ENCODE results near the gene SPACA1.

SPACA1 gene

GRCh38 chr6:88044530-88044929 lies 3.1 kb upstream of the SPACA1 start:
- H3K36me3 ChIP-seq (ENCODE audit: insufficient read depth, low read length): no peaks in the 10 kb centered on the region
- H3K27me3 ChIP-seq (ENCODE audit: control insufficient read depth, insufficient read depth, low read length): no peaks in the 10 kb centered on the region
- H3K4me2 ChIP-seq (ENCODE audit: low read length): no peak overlapping the region
- H3K4me1 ChIP-seq (ENCODE audit: control insufficient read depth, insufficient read depth, low read length): no peaks in the 10 kb centered on the region
- H3K9me3 ChIP-seq (replicated peaks; ENCODE audit: low read length): no peaks in the 10 kb centered on the region
- no peak overlapping the region for H3K4me3 ChIP-seq (ENCODE audit: low read length)
- no peak overlapping the region for H3K9ac ChIP-seq (ENCODE audit: low read depth, low read length)

- Histone ChIP-seq H3K27me3 (ENCODE audit: control insufficient read depth, insufficient read depth, low read length) (no peaks in the 10 kb centered on the region), H3K9me3 (replicated peaks; ENCODE audit: low read length) (no peaks in the 10 kb centered on the region), H3K4me1 (ENCODE audit: control insufficient read depth, insufficient read depth, low read length) (no peaks in the 10 kb centered on the region), H3K9ac (ENCODE audit: low read depth, low read length) (no peak overlapping the region), H3K36me3 (ENCODE audit: insufficient read depth, low read length) (no peaks in the 10 kb centered on the region), H3K4me2 (ENCODE audit: low read length) (no peak overlapping the region), H3K4me3 (ENCODE audit: low read length) (no peak overlapping the region)
Observed at GRCh38 chr6:88045521-88046136, 2.0 kb upstream of the SPACA1 start.

GRCh38 chr6:88048578-88048977 lies 937 bp downstream of the SPACA1 start:
- Histone ChIP-seq H3K9me3 (replicated peaks; ENCODE audit: low read length) (no peaks in the 10 kb centered on the region), H3K4me2 (ENCODE audit: low read length) (no peak overlapping the region), H3K4me3 (ENCODE audit: low read length) (no peak overlapping the region), H3K27me3 (ENCODE audit: control insufficient read depth, insufficient read depth, low read length) (no peaks in the 10 kb centered on the region), H3K36me3 (ENCODE audit: insufficient read depth, low read length) (no peaks in the 10 kb centered on the region), H3K9ac (ENCODE audit: low read depth, low read length) (no peak overlapping the region), H3K4me1 (ENCODE audit: control insufficient read depth, insufficient read depth, low read length) (no peaks in the 10 kb centered on the region)

GRCh38 chr6:88050140-88050818 lies 2.6 kb downstream of the SPACA1 start:
- Histone ChIP-seq H3K27me3 (ENCODE audit: control insufficient read depth, insufficient read depth, low read length) (no peaks in the 10 kb centered on the region), H3K36me3 (ENCODE audit: insufficient read depth, low read length) (no peaks in the 10 kb centered on the region), H3K9ac (ENCODE audit: low read depth, low read length) (no peak overlapping the region), H3K9me3 (replicated peaks; ENCODE audit: low read length) (no peaks in the 10 kb centered on the region), H3K4me3 (ENCODE audit: low read length) (no peak overlapping the region), H3K4me2 (ENCODE audit: low read length) (no peak overlapping the region), H3K4me1 (ENCODE audit: control insufficient read depth, insufficient read depth, low read length) (no peaks in the 10 kb centered on the region)

- H3K4me1 ChIP-seq (ENCODE audit: control insufficient read depth, insufficient read depth, low read length): no peaks in the 10 kb centered on the region
- H3K27me3 ChIP-seq (ENCODE audit: control insufficient read depth, insufficient read depth, low read length): peaks cover 7% of the 10 kb centered on the region
- H3K4me2 ChIP-seq (ENCODE audit: low read length): no peak overlapping the region
- H3K4me3 ChIP-seq (ENCODE audit: low read length): no peak overlapping the region
- no peaks in the 10 kb centered on the region for H3K9me3 ChIP-seq (replicated peaks; ENCODE audit: low read length)
- no peaks in the 10 kb centered on the region for H3K36me3 ChIP-seq (ENCODE audit: insufficient read depth, low read length)
- no peak overlapping the region for H3K9ac ChIP-seq (ENCODE audit: low read depth, low read length)
Observed at GRCh38 chr6:88059191-88059590, 11.6 kb downstream of the SPACA1 start.

GRCh38 chr6:88062376-88062775 lies 14.7 kb downstream of the SPACA1 start:
- Histone ChIP-seq H3K4me2 (ENCODE audit: low read length) (no peak overlapping the region), H3K27me3 (ENCODE audit: control insufficient read depth, insufficient read depth, low read length) (peaks cover 8% of the 10 kb centered on the region), H3K9ac (ENCODE audit: low read depth, low read length) (no peak overlapping the region), H3K4me1 (ENCODE audit: control insufficient read depth, insufficient read depth, low read length) (no peaks in the 10 kb centered on the region), H3K36me3 (ENCODE audit: insufficient read depth, low read length) (no peaks in the 10 kb centered on the region), H3K9me3 (replicated peaks; ENCODE audit: low read length) (no peaks in the 10 kb centered on the region), H3K4me3 (ENCODE audit: low read length) (no peak overlapping the region)

GRCh38 chr6:88072462-88072861 lies 24.8 kb downstream of the SPACA1 start:
- no peak overlapping the region for H3K4me2 ChIP-seq (ENCODE audit: low read length)
- no peaks in the 10 kb centered on the region for H3K9me3 ChIP-seq (replicated peaks; ENCODE audit: low read length)
- H3K9ac ChIP-seq (ENCODE audit: low read depth, low read length): no peak overlapping the region
- H3K36me3 ChIP-seq (ENCODE audit: insufficient read depth, low read length): no peaks in the 10 kb centered on the region
- H3K4me3 ChIP-seq (ENCODE audit: low read length): no peak overlapping the region
- peaks cover 15% of the 10 kb centered on the region for H3K27me3 ChIP-seq (ENCODE audit: control insufficient read depth, insufficient read depth, low read length)
- H3K4me1 ChIP-seq (ENCODE audit: control insufficient read depth, insufficient read depth, low read length): no peaks in the 10 kb centered on the region

- Histone ChIP-seq H3K27me3 (ENCODE audit: control insufficient read depth, insufficient read depth, low read length) (peaks cover 9% of the 10 kb centered on the region), H3K4me2 (ENCODE audit: low read length) (no peak overlapping the region), H3K9me3 (replicated peaks; ENCODE audit: low read length) (no peaks in the 10 kb centered on the region)
Observed at GRCh38 chr6:88074791-88075190, 27.1 kb downstream of the SPACA1 start.

GRCh38 chr6:88077305-88077704 lies 29.7 kb downstream of the SPACA1 start:
- H3K36me3 ChIP-seq (ENCODE audit: insufficient read depth, low read length): no peaks in the 10 kb centered on the region
- no peak overlapping the region for H3K9ac ChIP-seq (ENCODE audit: low read depth, low read length)
- H3K9me3 ChIP-seq (replicated peaks; ENCODE audit: low read length): no peaks in the 10 kb centered on the region
- H3K27me3 ChIP-seq (ENCODE audit: control insufficient read depth, insufficient read depth, low read length): peaks cover 6% of the 10 kb centered on the region
- no peaks in the 10 kb centered on the region for H3K4me1 ChIP-seq (ENCODE audit: control insufficient read depth, insufficient read depth, low read length)
- H3K4me3 ChIP-seq (ENCODE audit: low read length): no peak overlapping the region
- H3K4me2 ChIP-seq (ENCODE audit: low read length): no peak overlapping the region

More at GRCh38 chr6:88074791-88075190, 27.1 kb downstream of the SPACA1 start:
- Histone ChIP-seq H3K4me3 (ENCODE audit: low read length) (no peak overlapping the region), H3K36me3 (ENCODE audit: insufficient read depth, low read length) (no peaks in the 10 kb centered on the region), H3K9ac (ENCODE audit: low read depth, low read length) (no peak overlapping the region), H3K4me1 (ENCODE audit: control insufficient read depth, insufficient read depth, low read length) (no peaks in the 10 kb centered on the region)

- Histone ChIP-seq H3K4me1 (ENCODE audit: control insufficient read depth, insufficient read depth, low read length) (no peaks in the 10 kb centered on the region), H3K4me2 (ENCODE audit: low read length) (no peak overlapping the region), H3K4me3 (ENCODE audit: low read length) (no peak overlapping the region), H3K9me3 (replicated peaks; ENCODE audit: low read length) (no peaks in the 10 kb centered on the region), H3K36me3 (ENCODE audit: insufficient read depth, low read length) (no peaks in the 10 kb centered on the region), H3K27me3 (ENCODE audit: control insufficient read depth, insufficient read depth, low read length) (peaks cover 35% of the 10 kb centered on the region), H3K9ac (ENCODE audit: low read depth, low read length) (no peak overlapping the region)
Observed at GRCh38 chr6:88086792-88087191, 39.2 kb downstream of the SPACA1 start.

- Histone ChIP-seq H3K4me3 (ENCODE audit: low read length) (no peak overlapping the region), H3K4me1 (ENCODE audit: control insufficient read depth, insufficient read depth, low read length) (no peaks in the 10 kb centered on the region), H3K36me3 (ENCODE audit: insufficient read depth, low read length) (no peaks in the 10 kb centered on the region), H3K9ac (ENCODE audit: low read depth, low read length) (no peak overlapping the region), H3K9me3 (replicated peaks; ENCODE audit: low read length) (no peaks in the 10 kb centered on the region), H3K4me2 (ENCODE audit: low read length) (no peak overlapping the region), H3K27me3 (ENCODE audit: control insufficient read depth, insufficient read depth, low read length) (peaks cover 35% of the 10 kb centered on the region)
Observed at GRCh38 chr6:88089708-88090107, 42.1 kb downstream of the SPACA1 start.

GRCh38 chr6:88105741-88106340 lies 58.2 kb downstream of the SPACA1 start:
- no peaks in the 10 kb centered on the region for H3K9me3 ChIP-seq (replicated peaks; ENCODE audit: low read length)
- no peaks in the 10 kb centered on the region for H3K4me1 ChIP-seq (ENCODE audit: control insufficient read depth, insufficient read depth, low read length)
- H3K9ac ChIP-seq (ENCODE audit: low read depth, low read length): no peak overlapping the region
- no peak overlapping the region for H3K4me2 ChIP-seq (ENCODE audit: low read length)
- no peak overlapping the region for H3K4me3 ChIP-seq (ENCODE audit: low read length)
- no peaks in the 10 kb centered on the region for H3K36me3 ChIP-seq (ENCODE audit: insufficient read depth, low read length)
- H3K27me3 ChIP-seq (ENCODE audit: control insufficient read depth, insufficient read depth, low read length): peaks cover 8% of the 10 kb centered on the region

All from skeletal muscle satellite cell (primary cell).